Loucy (cell line): Measurements from ENCODE around the gene ITSN1.

Source experiments
- H2AFZ ChIP-seq: fragments of 200-600 bp; sonication (generic); 2 replicates; pipeline ENCODE4 v1.6.0; 2016; ENCODE audit warnings: antibody characterized with exemption, mild to moderate bottlenecking, low read length, moderate library complexity
- H3F3A ChIP-seq: fragments of 200-600 bp; 2 replicates; pipeline ENCODE4 v1.6.0; 2016; ENCODE audit warnings: antibody characterized with exemption, low read depth, mild to moderate bottlenecking
- H3K27me3 ChIP-seq: fragments of 200-600 bp; sonication (generic); 2 replicates; pipeline ENCODE4 v1.6.1; 2014; ENCODE audit warnings: low read length, mild to moderate bottlenecking; ENCODE audit not compliant: insufficient read depth, poor library complexity, severe bottlenecking
- H3K36me3 ChIP-seq: fragments of 200-600 bp; sonication (generic); 2 replicates; pipeline ENCODE4 v1.6.1; 2016; ENCODE audit warnings: low read length; ENCODE audit not compliant: insufficient read depth
- H3K4me1 ChIP-seq: fragments of 200-600 bp; sonication (generic); 2 replicates; pipeline ENCODE4 v1.5.1; 2014; ENCODE audit warnings: low read length, mild to moderate bottlenecking; ENCODE audit not compliant: insufficient read depth, poor library complexity, severe bottlenecking
- H3K4me2 ChIP-seq: fragments of 200-600 bp; sonication (generic); 2 replicates; pipeline ENCODE4 v1.6.0; 2014; ENCODE audit warnings: antibody characterized with exemption, low read length, low read depth, mild to moderate bottlenecking; ENCODE audit not compliant: poor library complexity, severe bottlenecking
- H3K4me3 ChIP-seq: fragments of 200-600 bp; sonication (generic); 2 replicates; pipeline ENCODE4 v1.5.1; 2014; ENCODE audit warnings: low read length, mild to moderate bottlenecking, mixed read lengths; ENCODE audit not compliant: poor library complexity, severe bottlenecking
- H3K79me2 ChIP-seq: fragments of 200-600 bp; sonication (generic); 2 replicates; pipeline ENCODE4 v1.6.1; 2014; ENCODE audit warnings: low read length; ENCODE audit not compliant: insufficient read depth
- H3K9ac ChIP-seq: fragments of 200-600 bp; sonication (generic); 2 replicates; pipeline ENCODE4 v1.6.0; 2014; ENCODE audit warnings: mild to moderate bottlenecking, low read depth, low read length, moderate library complexity; ENCODE audit not compliant: poor library complexity, severe bottlenecking
- H3K9me2 ChIP-seq: fragments of 200-600 bp; sonication (generic); replicated peaks from 2 replicates; pipeline ENCODE4 v1.6.1; 2016; ENCODE audit warnings: low read depth, low read length, mixed read lengths
- H3K9me3 ChIP-seq: fragments of 200-600 bp; sonication (generic); 2 replicates; pipeline ENCODE4 v1.6.1; 2014; ENCODE audit warnings: mild to moderate bottlenecking, antibody characterized with exemption, low read length, low read depth; ENCODE audit not compliant: insufficient read depth
- H4K20me1 ChIP-seq: fragments of 200-600 bp; sonication (generic); 2 replicates; pipeline ENCODE4 v1.6.0; 2014; ENCODE audit warnings: antibody characterized with exemption, low read length, mild to moderate bottlenecking; ENCODE audit not compliant: insufficient read depth, poor library complexity, severe bottlenecking
- EZH2phosphoT487 ChIP-seq: fragments of 200-600 bp; IDR thresholded peaks from 2 replicates; pipeline ENCODE4 v1.6.1; 2018; ENCODE audit warnings: antibody characterized with exemption, mild to moderate bottlenecking, moderate library complexity, borderline replicate concordance
- TF ChIP-seq, protein P1 (sequence below): fragments of 200-600 bp; sonication (generic); conservative IDR thresholded peaks from 2 replicates; pipeline ENCODE4 v1.5.1; 2014; ENCODE audit warnings: mild to moderate bottlenecking, antibody characterized with exemption, low read length

Gene ITSN1

GRCh38 chr21:33825419-33825818 is 183.1 kb downstream of the ITSN1 start:
- Histone ChIP-seq H3F3A (no peaks in the 10 kb centered on the region), H3K79me2 (no peaks in the 10 kb centered on the region), H3K9me2 (no peaks in the 10 kb centered on the region), H3K9ac (no peak overlapping the region), H3K36me3 (no peaks in the 10 kb centered on the region), H3K4me1 (no peaks in the 10 kb centered on the region), H3K4me2 (no peak overlapping the region), H3K4me3 (no peak overlapping the region), H4K20me1 (no peaks in the 10 kb centered on the region), H3K27me3 (no peaks in the 10 kb centered on the region), H3K9me3 (no peaks in the 10 kb centered on the region), H2AFZ (no peak overlapping the region)
- TF ChIP-seq EZH2phosphoT487 = no peak
- TF ChIP-seq, protein P1, sequence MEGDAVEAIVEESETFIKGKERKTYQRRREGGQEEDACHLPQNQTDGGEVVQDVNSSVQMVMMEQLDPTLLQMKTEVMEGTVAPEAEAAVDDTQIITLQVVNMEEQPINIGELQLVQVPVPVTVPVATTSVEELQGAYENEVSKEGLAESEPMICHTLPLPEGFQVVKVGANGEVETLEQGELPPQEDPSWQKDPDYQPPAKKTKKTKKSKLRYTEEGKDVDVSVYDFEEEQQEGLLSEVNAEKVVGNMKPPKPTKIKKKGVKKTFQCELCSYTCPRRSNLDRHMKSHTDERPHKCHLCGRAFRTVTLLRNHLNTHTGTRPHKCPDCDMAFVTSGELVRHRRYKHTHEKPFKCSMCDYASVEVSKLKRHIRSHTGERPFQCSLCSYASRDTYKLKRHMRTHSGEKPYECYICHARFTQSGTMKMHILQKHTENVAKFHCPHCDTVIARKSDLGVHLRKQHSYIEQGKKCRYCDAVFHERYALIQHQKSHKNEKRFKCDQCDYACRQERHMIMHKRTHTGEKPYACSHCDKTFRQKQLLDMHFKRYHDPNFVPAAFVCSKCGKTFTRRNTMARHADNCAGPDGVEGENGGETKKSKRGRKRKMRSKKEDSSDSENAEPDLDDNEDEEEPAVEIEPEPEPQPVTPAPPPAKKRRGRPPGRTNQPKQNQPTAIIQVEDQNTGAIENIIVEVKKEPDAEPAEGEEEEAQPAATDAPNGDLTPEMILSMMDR = no peak

- Histone ChIP-seq H3K4me3 (no peak overlapping the region), H3F3A (no peaks in the 10 kb centered on the region), H4K20me1 (no peaks in the 10 kb centered on the region), H3K9me2 (no peaks in the 10 kb centered on the region), H2AFZ (no peak overlapping the region), H3K9me3 (no peaks in the 10 kb centered on the region), H3K79me2 (no peaks in the 10 kb centered on the region), H3K9ac (no peak overlapping the region), H3K27me3 (no peaks in the 10 kb centered on the region), H3K36me3 (no peaks in the 10 kb centered on the region), H3K4me1 (no peaks in the 10 kb centered on the region), H3K4me2 (no peak overlapping the region)
- no peak for TF ChIP-seq EZH2phosphoT487
- TF ChIP-seq, protein P1 = no peak
Measured at GRCh38 chr21:33825915-33826314, 183.6 kb downstream of the ITSN1 start.

DNA sequence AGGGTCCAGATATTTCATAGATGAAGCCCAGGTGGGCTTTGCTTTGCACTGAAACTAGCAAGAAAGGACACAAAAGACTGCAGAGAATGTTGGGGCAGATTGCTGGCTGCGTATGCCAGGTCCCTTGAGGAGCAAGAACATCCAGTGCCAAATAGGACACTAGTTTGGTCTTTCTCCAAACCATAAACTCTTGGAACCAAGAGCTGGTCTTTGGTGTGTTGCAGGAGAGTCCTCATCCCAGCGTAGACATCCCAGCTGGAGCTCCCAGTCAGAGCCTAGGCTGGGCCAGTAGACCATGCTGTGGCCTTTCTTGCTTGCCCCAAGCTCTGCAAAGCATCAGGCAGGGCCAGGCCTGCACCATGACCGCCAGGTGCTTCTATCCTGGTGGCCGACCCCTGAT is 185.8 kb downstream of the ITSN1 start:
- Histone ChIP-seq H3K9me3 (no peaks in the 10 kb centered on the region), H3K4me1 (no peaks in the 10 kb centered on the region), H3K36me3 (no peaks in the 10 kb centered on the region), H3K4me2 (no peak overlapping the region), H3F3A (no peaks in the 10 kb centered on the region), H3K9me2 (no peaks in the 10 kb centered on the region), H3K79me2 (no peaks in the 10 kb centered on the region), H3K9ac (no peak overlapping the region), H3K27me3 (no peaks in the 10 kb centered on the region), H2AFZ (no peak overlapping the region), H3K4me3 (no peak overlapping the region), H4K20me1 (no peaks in the 10 kb centered on the region)
- no peak for TF ChIP-seq EZH2phosphoT487
- TF ChIP-seq, protein P1 = no peak
